Peyer's patch (tissue), 4 donors: Measurements from ENCODE around the gene KIF11. TPM values are rescaled to one million over a fixed set of nuclear protein-coding genes. Genes with fewer than 3 reads are reported as not detected.

Experiments used
- DNase-seq, 3 donors: peaks; one replicate each; pipeline ENCODE4 v3.0.0-alpha.2; 2017 to 2019
- H3K27ac ChIP-seq, 4 donors: fragments of 200-600 bp; sonication (generic); one replicate each; pipeline ENCODE4 v1.5.1; 2016 to 2019
- H3K27me3 ChIP-seq, 2 donors: fragments of 200-600 bp; sonication (generic); one replicate each; pipeline ENCODE4 v1.5.1; 2019
- H3K36me3 ChIP-seq, 3 donors: fragments of 200-600 bp; sonication (generic); one replicate each; pipeline ENCODE4 v1.5.1; 2016 to 2019
- H3K4me1 ChIP-seq, 4 donors: fragments of 200-600 bp; sonication (generic); one replicate each; pipeline ENCODE4 v1.5.1; 2016 to 2019
- H3K4me3 ChIP-seq, 4 donors: fragments of 200-600 bp; sonication (generic); 1 replicate in 3 of 4; 2 replicates in 1 of 4; pipeline ENCODE4 v1.5.1; 2016 to 2019; ENCODE audit warnings: mild to moderate bottlenecking in 1 of 4
- H3K9me3 ChIP-seq, 4 donors: fragments of 200-600 bp; sonication (generic); one replicate each; pipeline ENCODE4 v1.5.1; 2016 to 2019; ENCODE audit warnings: mild to moderate bottlenecking in 1 of 4
- POLR2A ChIP-seq, 2 donors: fragments of 450-650 bp; IDR thresholded peaks; one replicate each; pipeline ENCODE4 v1.5.1; 2017; ENCODE audit warnings: antibody characterized with exemption in 2 of 2, mild to moderate bottlenecking in 2 of 2, moderate library complexity in 2 of 2
- total RNA-seq, 4 donors: library from RNA; depleted of rRNA; stranded (reverse); fragments of >200 nt; gene quantifications; one replicate each; pipeline ENCODE4 v1.1.0, GENCODE V29; 2016
- TF ChIP-seq, protein P1 (sequence below), 6 experiments: fragments of 450-650 bp in 4 of 6; fragments of 200-600 bp in 2 of 6; sonication (generic) in 1 of 6; IDR thresholded peaks; one replicate each; pipeline ENCODE4 v1.5.1; 2017 to 2019; ENCODE audit warnings: antibody characterized with exemption in 6 of 6, mild to moderate bottlenecking in 3 of 6, moderate library complexity in 1 of 6

The KIF11 gene
- total RNA-seq, 4 donors from 2014 or later: 1.4 to 5.1 (median 3.4) TPM

DNA sequence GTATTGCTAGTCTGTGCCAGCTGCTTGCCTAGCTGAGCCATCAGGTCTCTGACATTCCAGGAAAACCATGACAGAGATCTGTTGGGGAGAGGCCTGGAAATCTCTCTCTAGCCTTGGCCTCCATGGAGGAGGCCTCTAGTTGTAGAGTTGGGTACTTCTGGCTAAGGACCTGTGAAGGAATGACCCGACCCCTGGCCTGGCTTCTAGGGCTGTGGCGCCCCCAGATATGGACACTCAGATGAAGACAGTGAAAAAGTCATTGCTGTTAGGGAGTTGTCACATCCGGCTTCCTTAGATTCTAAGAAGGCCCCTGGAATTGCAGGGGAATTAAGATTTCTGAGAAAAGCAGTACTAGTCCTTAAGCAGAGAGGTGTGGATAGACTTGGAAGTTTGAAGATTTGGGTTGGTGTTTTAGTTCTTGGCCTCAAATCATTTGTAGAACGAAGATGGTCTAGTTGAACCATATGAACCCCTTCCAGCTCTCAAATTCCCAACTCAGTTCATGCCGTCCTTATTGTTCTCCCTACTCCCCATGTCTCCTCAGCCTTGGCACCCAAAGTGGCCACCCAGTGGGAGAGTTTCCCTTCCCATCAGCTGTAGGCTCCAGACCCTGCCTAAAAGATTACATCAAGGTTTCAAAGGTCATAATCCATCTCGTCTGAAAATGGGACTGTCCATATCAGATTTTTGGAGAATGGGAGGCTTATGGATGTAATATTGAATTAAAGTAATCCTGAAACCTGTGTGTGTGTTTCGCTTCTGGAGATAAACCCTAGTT lies 103.9 kb downstream of the KIF11 start:
- no peaks in the 10 kb centered on the region for H3K9me3 ChIP-seq
- H3K4me1 ChIP-seq: peaks cover 0 to 11% (median 0%) of the 10 kb centered on the region in 4 donors
- H3K27ac ChIP-seq: no peak overlapping the region
- TF ChIP-seq POLR2A (IDR thresholded peaks at IDR 0.05): no peak
- TF ChIP-seq, protein P1, sequence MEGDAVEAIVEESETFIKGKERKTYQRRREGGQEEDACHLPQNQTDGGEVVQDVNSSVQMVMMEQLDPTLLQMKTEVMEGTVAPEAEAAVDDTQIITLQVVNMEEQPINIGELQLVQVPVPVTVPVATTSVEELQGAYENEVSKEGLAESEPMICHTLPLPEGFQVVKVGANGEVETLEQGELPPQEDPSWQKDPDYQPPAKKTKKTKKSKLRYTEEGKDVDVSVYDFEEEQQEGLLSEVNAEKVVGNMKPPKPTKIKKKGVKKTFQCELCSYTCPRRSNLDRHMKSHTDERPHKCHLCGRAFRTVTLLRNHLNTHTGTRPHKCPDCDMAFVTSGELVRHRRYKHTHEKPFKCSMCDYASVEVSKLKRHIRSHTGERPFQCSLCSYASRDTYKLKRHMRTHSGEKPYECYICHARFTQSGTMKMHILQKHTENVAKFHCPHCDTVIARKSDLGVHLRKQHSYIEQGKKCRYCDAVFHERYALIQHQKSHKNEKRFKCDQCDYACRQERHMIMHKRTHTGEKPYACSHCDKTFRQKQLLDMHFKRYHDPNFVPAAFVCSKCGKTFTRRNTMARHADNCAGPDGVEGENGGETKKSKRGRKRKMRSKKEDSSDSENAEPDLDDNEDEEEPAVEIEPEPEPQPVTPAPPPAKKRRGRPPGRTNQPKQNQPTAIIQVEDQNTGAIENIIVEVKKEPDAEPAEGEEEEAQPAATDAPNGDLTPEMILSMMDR (IDR thresholded peaks at IDR 0.05): no peak
- no peaks in the 10 kb centered on the region for H3K27me3 ChIP-seq
- H3K36me3 ChIP-seq: no peaks in the 10 kb centered on the region
- DNase-seq: no peak
- H3K4me3 ChIP-seq: no peak overlapping the region

DNA sequence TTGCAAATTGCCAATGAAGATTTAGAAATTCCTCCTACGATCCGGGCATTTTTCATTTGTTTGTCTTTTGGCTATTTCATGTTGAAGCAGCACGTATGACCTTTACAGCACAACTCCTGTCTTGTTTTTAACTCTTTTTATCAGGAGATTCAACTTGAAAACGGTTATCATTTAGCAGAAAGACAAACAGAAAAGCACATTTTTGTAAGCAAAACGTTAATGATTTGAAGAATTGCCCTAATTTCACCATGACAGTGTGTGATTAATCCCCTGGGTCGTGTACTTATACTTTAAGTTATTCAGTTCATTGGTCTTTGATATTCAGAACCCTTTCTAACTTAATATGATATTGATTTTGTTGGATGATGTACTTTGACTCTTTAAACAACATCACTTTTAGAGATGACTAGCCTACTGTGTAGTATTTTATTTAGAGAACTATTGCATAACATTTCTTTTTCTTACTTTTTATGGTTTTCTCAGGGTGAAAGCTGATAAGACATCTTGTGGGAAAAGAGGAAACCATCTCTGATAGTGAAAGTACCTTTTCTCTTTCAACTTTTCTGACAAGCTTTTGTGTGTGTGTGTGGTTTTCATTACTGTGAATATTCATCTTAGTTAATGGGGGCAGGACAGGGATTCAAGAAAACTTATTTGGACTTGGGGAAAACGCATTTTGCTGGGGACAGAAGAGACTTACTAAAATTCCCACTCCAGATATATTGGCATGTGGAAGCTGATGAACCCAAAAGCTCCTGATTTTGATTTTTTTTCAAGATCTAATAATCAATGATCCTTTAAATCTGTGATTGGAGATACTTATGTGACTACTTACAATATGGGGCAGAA lies 105.0 kb downstream of the KIF11 start:
- Histone ChIP-seq H3K36me3 (no peaks in the 10 kb centered on the region), H3K4me1 (peaks cover 0 to 12% (median 2%) of the 10 kb centered on the region in 4 donors), H3K4me3 (no peak overlapping the region), H3K27ac (peak overlapping the region in 1 of 4 donors; percentile 39), H3K27me3 (no peaks in the 10 kb centered on the region), H3K9me3 (no peaks in the 10 kb centered on the region)
- DNase-seq: no peak
- no peak for TF ChIP-seq POLR2A (IDR thresholded peaks at IDR 0.05)
- TF ChIP-seq, protein P1 (IDR thresholded peaks at IDR 0.05): no peak

DNA sequence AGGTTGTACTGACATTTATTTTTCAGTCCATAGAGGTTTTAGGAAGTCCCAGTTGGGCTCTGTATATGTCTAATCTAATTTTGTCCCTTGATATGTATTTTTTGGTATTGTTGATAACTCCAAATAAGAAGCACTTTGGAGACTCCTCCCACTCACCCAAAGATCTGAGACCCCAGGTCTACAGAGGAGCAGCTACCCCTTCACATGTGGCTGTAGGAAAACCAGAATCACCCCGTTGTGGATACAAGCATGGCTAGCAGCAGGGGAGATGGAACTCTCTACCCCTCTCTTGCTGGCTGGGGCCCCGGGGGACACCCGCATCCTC lies 106.2 kb downstream of the KIF11 start:
- Histone ChIP-seq H3K4me1 (peaks cover 0 to 12% (median 2%) of the 10 kb centered on the region in 4 donors), H3K27me3 (no peaks in the 10 kb centered on the region), H3K9me3 (no peaks in the 10 kb centered on the region), H3K27ac (peak overlapping the region in 2 of 4 donors; percentile 6 to 67), H3K4me3 (peak overlapping the region; percentile 20 to 43 (median 41)), H3K36me3 (no peaks in the 10 kb centered on the region)
- TF ChIP-seq, protein P1 (IDR thresholded peaks at IDR 0.05): no peak
- DNase-seq: no peak

DNA sequence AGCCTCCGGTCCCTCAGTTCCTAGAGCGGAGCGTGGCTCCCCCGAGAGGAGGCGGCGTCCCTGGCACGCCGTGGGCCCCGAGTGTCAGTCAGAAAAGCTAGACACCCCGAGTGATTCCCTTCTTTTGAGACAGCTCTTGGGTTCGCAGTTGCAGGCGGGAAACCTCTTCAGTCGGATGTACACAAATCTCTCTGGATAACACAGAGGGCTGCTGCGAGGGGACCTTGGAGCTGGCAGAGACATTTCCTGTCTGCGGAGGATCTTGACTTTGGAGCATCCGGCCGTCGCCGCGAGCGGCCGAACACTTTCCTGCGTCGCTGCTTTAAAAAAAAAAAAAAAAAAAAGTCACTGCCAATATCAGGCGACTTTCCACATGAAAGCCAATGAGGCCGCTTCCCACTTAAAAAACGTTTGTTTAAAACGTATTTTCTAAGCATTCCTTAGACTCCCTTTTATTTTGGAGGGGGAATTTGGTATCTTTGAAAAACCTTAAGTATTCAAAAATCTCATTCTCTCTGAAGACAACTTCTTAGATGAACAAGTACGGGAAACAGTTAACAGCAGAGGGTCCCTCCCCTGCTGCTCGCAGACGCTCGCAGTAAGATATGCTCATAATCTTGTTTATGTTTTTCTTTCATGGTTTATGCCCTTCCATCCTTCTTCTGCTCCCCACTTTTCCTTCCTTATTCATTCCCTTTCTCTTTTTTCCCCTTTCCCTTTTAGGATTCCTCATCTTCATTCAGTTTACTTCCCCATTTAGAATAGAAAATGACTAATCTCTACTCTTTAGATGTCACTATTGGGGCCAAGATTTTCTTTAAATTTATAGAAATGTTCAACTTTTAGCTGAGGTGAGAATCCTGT lies 106.8 kb downstream of the KIF11 start:
- H3K27me3 ChIP-seq: no peaks in the 10 kb centered on the region
- H3K27ac ChIP-seq: peak overlapping the region in 2 of 4 donors; percentile 6 to 67
- peaks cover 0 to 12% (median 2%) of the 10 kb centered on the region in 4 donors for H3K4me1 ChIP-seq
- DNase-seq: peak in 2 of 3 donors; percentile 65 to 72
- TF ChIP-seq POLR2A (IDR thresholded peaks at IDR 0.05): no peak
- TF ChIP-seq, protein P1 (IDR thresholded peaks at IDR 0.05): no peak
- H3K36me3 ChIP-seq: no peaks in the 10 kb centered on the region
- H3K9me3 ChIP-seq: no peaks in the 10 kb centered on the region
- H3K4me3 ChIP-seq: peak overlapping the region; percentile 20 to 43 (median 41)

DNA sequence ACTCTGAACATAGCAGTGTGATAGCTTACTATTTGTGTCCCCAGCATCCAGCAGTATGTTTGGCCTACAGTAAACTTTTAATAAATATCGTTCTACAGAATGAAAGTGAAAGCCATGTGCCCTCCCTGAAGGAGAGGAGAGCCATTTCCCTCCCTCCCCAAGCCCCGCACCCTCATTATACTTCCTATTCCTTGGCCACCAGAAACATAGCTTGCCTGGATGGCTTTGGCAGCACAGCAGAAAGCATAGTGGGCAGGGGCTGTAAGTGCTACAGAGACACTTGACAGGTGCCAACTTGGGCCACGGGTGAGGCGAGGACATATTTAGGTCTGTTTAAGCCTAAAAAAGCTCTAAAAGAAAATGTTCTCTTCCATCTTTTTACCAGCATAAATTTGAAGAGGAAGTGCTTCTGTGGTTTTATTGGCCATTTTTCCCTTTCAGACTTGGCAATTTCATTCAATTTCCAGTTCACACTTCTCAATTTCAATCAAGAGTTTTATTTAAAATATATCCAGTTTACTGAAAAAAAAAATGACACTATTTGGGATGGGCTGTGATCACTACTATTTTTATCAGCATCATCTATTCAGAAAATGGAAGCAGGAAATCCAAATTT lies 109.5 kb downstream of the KIF11 start:
- no peaks in the 10 kb centered on the region for H3K36me3 ChIP-seq
- H3K4me1 ChIP-seq: peaks cover 0 to 8% (median 2%) of the 10 kb centered on the region in 4 donors
- TF ChIP-seq POLR2A (IDR thresholded peaks at IDR 0.05): no peak
- TF ChIP-seq, protein P1 (IDR thresholded peaks at IDR 0.05): no peak
- no peaks in the 10 kb centered on the region for H3K9me3 ChIP-seq
- no peak for DNase-seq
- no peak overlapping the region for H3K4me3 ChIP-seq
- H3K27me3 ChIP-seq: no peaks in the 10 kb centered on the region
- no peak overlapping the region for H3K27ac ChIP-seq
